K562 (cell line): ENCODE data around the gene PNPLA7. TPM values are rescaled to one million over a fixed set of nuclear protein-coding genes. Genes with fewer than 3 reads are reported as not detected.

Source experiments
- ATAC-seq: fragments of 200-7000 bp; cut with Tn5 transposase; 3 replicates; pipeline ENCODE4 v1.9.1; 2020; ENCODE audit warnings: moderate library complexity
- BruUV-seq: library from RNA; stranded (reverse); fragments of 400-500 nt; replicated peaks from 2 replicates; lab custom pipeline; 2021; lab: Mats Ljungman, UMichigan
- CTCF ChIA-PET: fragments of 300-600 bp; formaldehyde crosslinking; extraction: SDS; loops from one replicate; lab custom pipeline; 2021; ENCODE audit warnings: low intra/inter-chr PET ratio; lab: Yijun Ruan, JAX
- POLR2A ChIA-PET: fragments of 300-600, 350-650 bp; sonication (Branson Sonifier 250); formaldehyde crosslinking; extraction: SDS; loops from one replicate; lab custom pipeline; 2021; ENCODE audit warnings: antibody characterized with exemption, inconsistent platforms; lab: Yijun Ruan, JAX
- DNase-seq, 4 experiments: peaks; one replicate each; pipeline versions ENCODE4 v3.0.0 to v3.0.0-alpha.2; 2011 to 2018; ENCODE audit warnings: low spot score in 3 of 4, mixed read lengths in 3 of 4; ENCODE audit errors: extremely low read depth in 1 of 4
- FAIRE-seq: peaks from 2 replicates; lab custom pipeline; 2011; peaks lifted over from hg19 to GRCh38; lab: Jason Lieb, UNC
- H2AFZ ChIP-seq: 2 replicates; pipeline ENCODE4 v1.6.0; 2011; ENCODE audit warnings: low read depth, low read length, control low read depth, inconsistent platforms
- H3K27ac ChIP-seq: fragments of 200-600 bp; 3 replicates; pipeline ENCODE4 v1.8.0; 2011; ENCODE audit warnings: low read depth, mild to moderate bottlenecking, control low read depth, inconsistent platforms, low read length, moderate library complexity, mixed read lengths; ENCODE audit errors: extremely low read depth
- H3K27me3 ChIP-seq, 2 experiments: fragments of 300-600 bp in 1 of 2; 2 replicates in 1 of 2; 3 replicates in 1 of 2; pipeline versions ENCODE4 v1.6.0 to v1.8.0; 2011; ENCODE audit warnings: inconsistent platforms in 2 of 2, low read length in 2 of 2, mild to moderate bottlenecking in 1 of 2, mixed read lengths in 1 of 2, moderate library complexity in 1 of 2; ENCODE audit not compliant: control insufficient read depth in 2 of 2, insufficient read depth in 2 of 2
- H3K36me3 ChIP-seq: fragments of 300-600 bp; 3 replicates; pipeline ENCODE4 v1.8.0; 2011; ENCODE audit warnings: mild to moderate bottlenecking, low read length, inconsistent platforms; ENCODE audit not compliant: control insufficient read depth, insufficient read depth
- H3K4me1 ChIP-seq, 2 experiments: fragments of 200-600 bp in 1 of 2; replicated peaks in 1 of 2; 2 replicates in 1 of 2; 3 replicates in 1 of 2; pipeline versions ENCODE4 v1.5.1 to v1.8.0; 2011; ENCODE audit warnings: inconsistent platforms in 2 of 2, low read length in 2 of 2, mild to moderate bottlenecking in 1 of 2, mixed read lengths in 1 of 2, moderate library complexity in 1 of 2; ENCODE audit not compliant: control insufficient read depth in 2 of 2, insufficient read depth in 2 of 2
- H3K4me2 ChIP-seq: 2 replicates; pipeline ENCODE4 v1.6.1; 2011; ENCODE audit warnings: low read length, control low read depth, inconsistent platforms, mixed read lengths; ENCODE audit not compliant: insufficient read depth
- H3K4me3 ChIP-seq: fragments of 200-600 bp; sonication (generic), shearing (Covaris generic); 2 replicates; pipeline ENCODE4 v1.5.1; 2016; ENCODE audit warnings: control low read depth, inconsistent platforms
- H3K79me2 ChIP-seq: fragments of 200-600 bp; 3 replicates; pipeline ENCODE4 v1.8.0; 2011; ENCODE audit warnings: low read length, inconsistent platforms; ENCODE audit not compliant: control insufficient read depth, insufficient read depth
- H3K9ac ChIP-seq, 2 experiments: 2 replicates each; pipeline versions ENCODE4 v1.6.0 to v1.6.1; 2011; ENCODE audit warnings: low read depth in 2 of 2, low read length in 2 of 2, control low read depth in 1 of 2, inconsistent platforms in 1 of 2, mild to moderate bottlenecking in 1 of 2, mixed read lengths in 1 of 2; ENCODE audit not compliant: insufficient read depth in 1 of 2
- H3K9me1 ChIP-seq: one replicate; pipeline ENCODE4 v1.6.0; 2011; ENCODE audit warnings: inconsistent platforms, mild to moderate bottlenecking, low read length, moderate library complexity; ENCODE audit not compliant: control insufficient read depth, insufficient read depth
- H3K9me3 ChIP-seq: replicated peaks from 2 replicates; pipeline ENCODE4 v1.5.1; 2011; ENCODE audit warnings: low read depth, low read length, inconsistent platforms; ENCODE audit not compliant: control insufficient read depth, insufficient read depth
- H4K20me1 ChIP-seq: replicated peaks from 2 replicates; pipeline ENCODE4 v1.6.1; 2011; ENCODE audit warnings: low read length, inconsistent platforms, mixed read lengths; ENCODE audit not compliant: control insufficient read depth, insufficient read depth
- RBFOX2 ChIP-seq: fragments of 200-400 bp; formaldehyde crosslinking; IDR thresholded peaks from 2 replicates; pipeline ENCODE4 v1.6.1; 2017; ENCODE audit warnings: low read depth, mild to moderate bottlenecking, low read length, moderate library complexity
- WGBS: fragments of 100-300 bp; shearing (Covaris generic); methylation state at CpG from one replicate; pipeline ENCODE4 v1.1.6; 2016; ENCODE audit warnings: low coverage, mixed read lengths; ENCODE audit not compliant: insufficient coverage; ENCODE audit errors: missing lambda C conversion rate; 5-methylcytosine and 5-hydroxymethylcytosine counted together
- in situ Hi-C: fragments of 300-500 bp; cut with MboI; formaldehyde crosslinking; loops from 4 replicates; pipeline ENCODE4 v1.15.0; 2018; ENCODE audit warnings: inconsistent platforms, mixed read lengths
- intact Hi-C: fragments of 100-400 bp; cut with micrococcal nuclease; formaldehyde crosslinking; loops from 2 replicates; pipeline ENCODE4 v1.14.2; 2022
- polyA plus RNA-seq, 8 experiments: library from polyadenylated mRNA; depleted of rRNA in 4 of 8; stranded (reverse) in 5 of 8; unstranded in 3 of 8; fragments of >200 nt; fragmentation: Nextera tagmentation in 2 of 8; fragmentation: Illumina TruSeq in 1 of 8; extraction: Ambion mirVana in 2 of 8; extraction: Trizol in 1 of 8; gene quantifications; 2 replicates each; pipeline versions ENCODE4 v1.2.1 to v1.2.3, GENCODE V29; 2011 to 2014; ENCODE audit warnings: inconsistent platforms in 1 of 8, missing spikeins in 1 of 8
- total RNA-seq, 7 experiments: library from RNA; depleted of rRNA in 6 of 7; stranded (reverse); fragments of >200 nt in 6 of 7; fragmentation: Illumina TruSeq in 2 of 7; extraction: Trizol in 2 of 7; gene quantifications; 2 replicates each; pipeline versions ENCODE4 v1.2.1 to v1.2.3, GENCODE V29; 2011 to 2021; ENCODE audit warnings: low replicate concordance in 1 of 7
- TF ChIP-seq, protein P1 (sequence below): fragments of 450-650 bp; formaldehyde crosslinking; IDR thresholded peaks from 2 replicates; pipeline ENCODE4 v1.4.0; 2020; ENCODE audit warnings: mild to moderate bottlenecking, moderate library complexity

Gene PNPLA7
- total and polyA plus RNA-seq, 9 of the 15 experiments (the other 6 are each of a cell fraction or from before 2014, with no cell fraction given), result 0.01 to 0.85 (median 0.19) TPM; not detected in 1

DNA sequence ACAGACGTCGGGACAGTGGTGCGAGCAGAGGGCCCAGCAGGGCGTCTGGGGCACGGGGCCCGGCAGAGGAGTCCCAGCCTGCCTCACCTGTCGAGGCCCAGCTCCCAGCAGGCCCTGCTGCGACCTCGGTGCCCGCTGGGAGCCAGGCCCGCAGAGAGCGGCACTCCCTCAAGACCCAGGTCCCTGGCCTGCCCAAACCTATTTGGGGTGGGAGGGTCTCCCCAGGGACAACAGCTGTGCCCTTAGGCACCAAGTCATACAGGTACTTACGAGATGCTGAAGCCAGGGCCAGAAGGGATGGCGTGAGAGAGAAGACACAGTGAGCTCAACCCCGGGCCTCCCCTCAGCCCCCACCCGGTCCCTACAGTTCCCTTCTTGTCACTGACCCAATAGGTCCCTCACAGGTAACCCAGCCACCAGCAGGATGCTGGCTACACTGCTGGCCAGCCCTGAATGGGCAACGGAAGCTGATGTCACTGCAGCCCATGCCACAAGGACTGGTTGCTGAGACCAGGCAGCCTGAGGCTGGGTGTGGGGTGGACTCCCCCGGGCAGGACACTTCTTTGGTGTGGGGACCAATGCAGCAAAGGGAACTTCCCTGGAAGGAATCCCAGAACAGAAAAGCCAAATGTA, 94.7 kb downstream of the PNPLA7 start:
- Histone ChIP-seq H3K9ac (peak overlapping the region in 1 of 2 experiments; percentile 67; a peak in 1 of 4 replicates), H3K4me1 (peaks cover 13 to 91% of the 10 kb centered on the region in 2 experiments), H3K27ac (no peak overlapping the region), H3K27me3 (no peaks in the 10 kb centered on the region), H3K9me1 (no peaks in the 10 kb centered on the region), H3K9me3 (no peaks in the 10 kb centered on the region), H3K4me3 (no peak overlapping the region), H2AFZ (no peak overlapping the region), H4K20me1 (no peaks in the 10 kb centered on the region), H3K79me2 (peaks cover 12% of the 10 kb centered on the region), H3K36me3 (peaks cover 57% of the 10 kb centered on the region; the same call in 2 of the 3 replicates), H3K4me2 (no peak overlapping the region)
- ATAC-seq (no peak), DNase-seq (no peak), FAIRE-seq (no peak)
- CTCF ChIA-PET, result no interaction called here
- in situ Hi-C loops (no loop called here), intact Hi-C loops (no loop called here)
- TF ChIP-seq, protein P1, sequence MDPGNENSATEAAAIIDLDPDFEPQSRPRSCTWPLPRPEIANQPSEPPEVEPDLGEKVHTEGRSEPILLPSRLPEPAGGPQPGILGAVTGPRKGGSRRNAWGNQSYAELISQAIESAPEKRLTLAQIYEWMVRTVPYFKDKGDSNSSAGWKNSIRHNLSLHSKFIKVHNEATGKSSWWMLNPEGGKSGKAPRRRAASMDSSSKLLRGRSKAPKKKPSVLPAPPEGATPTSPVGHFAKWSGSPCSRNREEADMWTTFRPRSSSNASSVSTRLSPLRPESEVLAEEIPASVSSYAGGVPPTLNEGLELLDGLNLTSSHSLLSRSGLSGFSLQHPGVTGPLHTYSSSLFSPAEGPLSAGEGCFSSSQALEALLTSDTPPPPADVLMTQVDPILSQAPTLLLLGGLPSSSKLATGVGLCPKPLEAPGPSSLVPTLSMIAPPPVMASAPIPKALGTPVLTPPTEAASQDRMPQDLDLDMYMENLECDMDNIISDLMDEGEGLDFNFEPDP, result no peak
- TF ChIP-seq RBFOX2, result peak; percentile 5; the same call in 1 of the 2 replicates
- BruUV-seq, result no TSS peak
- POLR2A ChIA-PET, result interaction anchor here (0.5 to 0.7 kb wide), 2 partner anchors 25 to 154 kb away, joined by 3 read pairs; partner anchors contain the start of gene NRARP
- 90% methylated on average over 12 of the region's 18 CpGs for WGBS
